Neutrophil (primary cell): Measurements from ENCODE around the gene PHAF1.
A peak's percentile ranks its signal among the peaks of the same experiment; 100 is the strongest.
"Not testable (repeated sequence)": the region's sequence is repeated elsewhere in the genome, so short reads cannot be mapped to it uniquely, and the experiment has no call there.

Experiments used
- H3K27ac ChIP-seq: fragments of 200-600 bp; sonication (generic); 2 replicates; pipeline ENCODE4 v1.5.1; 2016; ENCODE audit warnings: mild to moderate bottlenecking, moderate library complexity
- H3K27me3 ChIP-seq: fragments of 200-600 bp; sonication (generic); 2 replicates; pipeline ENCODE4 v1.6.0; 2016; ENCODE audit warnings: mild to moderate bottlenecking
- H3K36me3 ChIP-seq: fragments of 200-600 bp; sonication (generic); 2 replicates; pipeline ENCODE4 v1.5.1; 2017
- H3K4me1 ChIP-seq, 2 experiments: fragments of 200-600 bp in 1 of 2; sonication (generic) in 1 of 2; 1 replicate in 1 of 2; 2 replicates in 1 of 2; pipeline versions ENCODE4 v1.5.1 to v1.6.1; 2013 to 2016; ENCODE audit warnings: low read depth in 1 of 2, low read length in 1 of 2, mild to moderate bottlenecking in 1 of 2, moderate library complexity in 1 of 2; ENCODE audit not compliant: control insufficient read depth in 1 of 2, insufficient read depth in 1 of 2
- H3K4me3 ChIP-seq, 2 experiments: fragments of 200-600 bp in 1 of 2; sonication (generic) in 1 of 2; 1 replicate in 1 of 2; 2 replicates in 1 of 2; pipeline ENCODE4 v1.5.1; 2013 to 2016; ENCODE audit warnings: low read depth in 1 of 2, low read length in 1 of 2, mild to moderate bottlenecking in 1 of 2, moderate library complexity in 1 of 2
- H3K9me3 ChIP-seq: fragments of 200-600 bp; sonication (generic); 2 replicates; pipeline ENCODE4 v1.5.1; 2016
- CTCF ChIP-seq: fragments of 200-600 bp; sonication (generic); IDR thresholded peaks from 2 replicates; pipeline ENCODE4 v1.5.1; 2016; ENCODE audit warnings: antibody characterized with exemption

Gene PHAF1

DNA sequence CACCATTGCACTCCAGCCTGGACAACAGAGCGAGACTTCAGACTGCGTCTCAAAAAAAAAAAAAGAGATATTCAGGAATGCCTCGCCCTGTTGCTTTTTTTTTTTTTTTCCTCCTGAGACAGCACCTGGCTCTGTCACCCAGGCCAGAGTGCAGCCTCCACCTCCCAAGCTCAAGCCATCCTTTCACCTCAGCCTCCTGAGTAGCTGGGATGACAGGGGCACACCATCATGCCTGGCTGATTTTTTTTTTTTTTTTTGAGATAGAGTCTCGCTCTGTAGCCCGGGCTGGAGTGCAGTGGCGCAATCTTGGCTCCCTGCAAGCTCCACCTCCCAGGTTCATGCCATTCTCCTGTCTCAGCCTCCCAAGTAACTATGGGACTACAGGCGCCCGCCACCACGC is 8.0 kb downstream of the PHAF1 start:
- Histone ChIP-seq H3K4me3 (peak overlapping the region in 1 of 2 experiments; percentile 42), H3K4me1 (peaks cover 25 to 36% of the 10 kb centered on the region in 2 experiments), H3K27me3 (no peaks in the 10 kb centered on the region), H3K27ac (peak overlapping the region; percentile 90), H3K9me3 (no peaks in the 10 kb centered on the region), H3K36me3 (peaks cover 24% of the 10 kb centered on the region)
- no peak for TF ChIP-seq CTCF

DNA sequence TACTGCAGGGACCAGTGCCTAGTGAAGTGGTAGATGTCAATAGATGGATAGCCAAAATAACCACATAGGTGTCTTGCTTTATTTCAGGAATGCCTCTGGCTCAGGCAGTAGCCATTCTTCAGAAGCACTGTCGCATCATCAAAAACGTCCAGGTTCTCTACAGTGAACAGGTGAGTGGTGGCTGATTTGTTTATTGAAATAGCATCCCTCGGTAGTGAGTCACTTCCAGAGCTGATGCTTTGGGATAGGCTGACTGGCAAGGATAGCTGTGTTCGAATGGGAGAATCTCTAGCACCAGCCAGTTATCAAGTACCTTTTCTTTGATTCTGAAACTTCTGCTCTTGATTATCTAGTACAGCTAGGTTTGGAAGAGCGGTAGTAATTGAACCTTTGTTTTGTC is 10.3 kb downstream of the PHAF1 start:
- Histone ChIP-seq H3K4me1 (peaks cover 25 to 30% of the 10 kb centered on the region in 2 experiments), H3K36me3 (peaks cover 45% of the 10 kb centered on the region), H3K27ac (no peak overlapping the region), H3K4me3 (no peak overlapping the region), H3K9me3 (no peaks in the 10 kb centered on the region), H3K27me3 (no peaks in the 10 kb centered on the region)
- no peak for TF ChIP-seq CTCF

GRCh38 chr16:67122799-67123198 is 13.1 kb downstream of the PHAF1 start:
- not testable (repeated sequence) for H3K9me3 ChIP-seq, H3K27me3 ChIP-seq, H3K27ac ChIP-seq, H3K4me1 ChIP-seq, H3K4me3 ChIP-seq
- H3K36me3 ChIP-seq, result peaks cover 63% of the 10 kb centered on the region

DNA sequence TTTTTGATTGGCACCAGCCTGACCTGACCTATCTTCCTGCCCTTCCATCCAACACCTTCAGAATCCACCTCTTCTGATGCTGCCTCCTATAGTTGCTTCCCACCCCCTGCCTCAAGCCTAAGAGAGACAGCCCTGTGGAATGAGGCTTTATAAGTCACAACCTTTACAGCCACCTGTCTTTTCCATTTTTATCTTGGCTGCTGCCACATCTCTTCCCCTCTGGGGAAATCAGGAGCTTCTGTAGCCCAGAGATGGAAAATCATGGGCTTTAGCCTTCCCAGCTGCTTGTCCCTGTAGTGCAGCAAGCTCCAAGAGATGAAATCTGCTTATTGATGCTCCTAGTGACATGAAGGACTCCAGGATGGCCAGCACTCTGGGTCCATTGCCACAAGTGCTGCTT is 18.7 kb downstream of the PHAF1 start:
- no peaks in the 10 kb centered on the region for H3K4me1 ChIP-seq
- H3K27me3 ChIP-seq, result no peaks in the 10 kb centered on the region
- H3K27ac ChIP-seq, result no peak overlapping the region
- H3K9me3 ChIP-seq, result no peaks in the 10 kb centered on the region
- no peak for TF ChIP-seq CTCF
- H3K4me3 ChIP-seq, result no peak overlapping the region
- peaks cover 76% of the 10 kb centered on the region for H3K36me3 ChIP-seq

GRCh38 chr16:67128887-67129286 is 19.1 kb downstream of the PHAF1 start:
- no peaks in the 10 kb centered on the region for H3K9me3 ChIP-seq
- H3K4me1 ChIP-seq, result no peaks in the 10 kb centered on the region
- TF ChIP-seq CTCF, result no peak
- H3K36me3 ChIP-seq, result peaks cover 71% of the 10 kb centered on the region
- no peak overlapping the region for H3K27ac ChIP-seq
- no peak overlapping the region for H3K4me3 ChIP-seq
- H3K27me3 ChIP-seq, result no peaks in the 10 kb centered on the region

DNA sequence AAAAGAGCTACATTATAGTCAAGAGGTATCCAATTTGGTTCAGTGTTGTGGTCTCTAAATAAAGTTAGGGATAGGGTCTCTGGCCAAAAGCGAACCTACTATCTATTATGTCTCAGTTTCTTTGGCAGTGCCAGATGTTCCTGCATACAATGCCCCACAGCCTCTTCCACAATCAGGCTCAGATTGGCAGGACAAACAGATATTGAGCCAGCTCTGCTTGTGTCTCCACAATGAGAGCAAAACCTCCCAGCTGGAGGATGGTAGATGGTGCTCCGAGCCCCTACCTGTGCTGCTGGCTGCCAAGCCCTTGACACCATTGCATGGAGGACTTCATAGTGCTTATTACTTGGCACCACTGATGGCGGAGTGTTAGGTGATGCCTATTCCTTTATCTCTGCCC is 19.7 kb downstream of the PHAF1 start:
- Histone ChIP-seq H3K4me3 (no peak overlapping the region), H3K4me1 (peaks cover 2 to 4% of the 10 kb centered on the region in 2 experiments), H3K27ac (no peak overlapping the region), H3K27me3 (no peaks in the 10 kb centered on the region), H3K9me3 (no peaks in the 10 kb centered on the region), H3K36me3 (peaks cover 71% of the 10 kb centered on the region)
- TF ChIP-seq CTCF, result no peak
